HepG2 (cell line): ENCODE results near the gene METTL14. TPM values are rescaled to one million over a fixed set of nuclear protein-coding genes. Genes with fewer than 3 reads are reported as not detected.

Experiments
- DMAP1 ChIP-seq: IDR thresholded peaks from 2 replicates; pipeline ENCODE4 v1.6.1; 2016
- FOSL1 ChIP-seq: sonication (generic); formaldehyde crosslinking; IDR thresholded peaks from 2 replicates; pipeline ENCODE4 v1.9.0; 2021; ENCODE audit warnings: missing genetic modification reagents, borderline replicate concordance
- GTF3A ChIP-seq: sonication (generic); formaldehyde crosslinking; conservative IDR thresholded peaks from 2 replicates; pipeline ENCODE4 v1.4.0; 2020; ENCODE audit warnings: mild to moderate bottlenecking, missing genetic modification reagents
- HMGA1 ChIP-seq: sonication (generic); formaldehyde crosslinking; conservative IDR thresholded peaks from 2 replicates; pipeline ENCODE4 v1.4.0; 2020; ENCODE audit warnings: missing genetic modification reagents
- MEIS1 ChIP-seq: sonication (generic); formaldehyde crosslinking; IDR thresholded peaks from 2 replicates; pipeline ENCODE4 v1.9.0; 2021; ENCODE audit warnings: mild to moderate bottlenecking, missing genetic modification reagents, moderate library complexity, borderline replicate concordance
- MLXIP ChIP-seq: sonication (generic); formaldehyde crosslinking; IDR thresholded peaks from 2 replicates; pipeline ENCODE4 v1.9.0; 2021; ENCODE audit warnings: missing genetic modification reagents, borderline replicate concordance
- PATZ1 ChIP-seq: sonication (generic); formaldehyde crosslinking; IDR thresholded peaks from 2 replicates; pipeline ENCODE4 v1.4.0; 2020; ENCODE audit warnings: missing genetic modification reagents
- PAWR ChIP-seq: sonication (generic); formaldehyde crosslinking; IDR thresholded peaks from 2 replicates; pipeline ENCODE4 v1.4.0; 2020; ENCODE audit warnings: missing genetic modification reagents, mild to moderate bottlenecking, borderline replicate concordance
- RFXANK ChIP-seq: IDR thresholded peaks from 2 replicates; pipeline ENCODE4 v1.6.1; 2016
- SMYD3 ChIP-seq: sonication (generic); formaldehyde crosslinking; IDR thresholded peaks from 2 replicates; pipeline ENCODE4 v1.8.1; 2023; ENCODE audit warnings: mild to moderate bottlenecking, missing genetic modification reagents
- ZBTB20 ChIP-seq: sonication (generic); formaldehyde crosslinking; IDR thresholded peaks from 2 replicates; pipeline ENCODE4 v1.8.1; 2023; ENCODE audit warnings: missing genetic modification reagents, low read depth, mild to moderate bottlenecking, borderline replicate concordance
- ZKSCAN8 ChIP-seq: IDR thresholded peaks from 2 replicates; pipeline ENCODE4 v1.6.1; 2016; ENCODE audit warnings: borderline replicate concordance, missing genetic modification reagents, missing compliant biosample characterization
- ZMYM4 ChIP-seq: sonication (generic); formaldehyde crosslinking; IDR thresholded peaks from 2 replicates; pipeline ENCODE4 v1.8.1; 2023; ENCODE audit warnings: mild to moderate bottlenecking, missing genetic modification reagents
- ZNF563 ChIP-seq: sonication (generic); formaldehyde crosslinking; IDR thresholded peaks from 2 replicates; pipeline ENCODE4 v1.8.0; 2022; ENCODE audit warnings: mild to moderate bottlenecking, moderate library complexity, missing genetic modification reagents
- polyA plus RNA-seq, 8 experiments: library from polyadenylated mRNA; depleted of rRNA in 3 of 8; stranded (reverse) in 7 of 8; unstranded in 1 of 8; fragments of >200 nt; fragmentation: Illumina TruSeq in 4 of 8; extraction: Trizol in 4 of 8; gene quantifications; 2 replicates each; pipeline versions ENCODE4 v1.2.1 to v1.2.3, GENCODE V29; 2011 to 2016; ENCODE audit warnings: low read depth in 4 of 8, missing spikeins in 1 of 8, mixed read lengths in 1 of 8; ENCODE audit not compliant: insufficient read depth in 1 of 8
- total RNA-seq, 5 experiments: library from RNA; depleted of rRNA; stranded (reverse); fragments of >200 nt; fragmentation: Illumina TruSeq; extraction: Trizol; gene quantifications; 2 replicates each; pipeline ENCODE4 v1.2.3, GENCODE V29; 2016; ENCODE audit warnings: low read depth in 1 of 5
- TF ChIP-seq, protein P1 (sequence below): sonication (generic); formaldehyde crosslinking; IDR thresholded peaks from 2 replicates; pipeline ENCODE4 v1.4.0; 2020; ENCODE audit warnings: mild to moderate bottlenecking, low read depth, missing genetic modification reagents
- TF ChIP-seq, protein P2 (sequence below): sonication (generic); formaldehyde crosslinking; IDR thresholded peaks from 2 replicates; pipeline ENCODE4 v1.4.0; 2020; ENCODE audit warnings: missing genetic modification reagents, borderline replicate concordance
- TF ChIP-seq, protein P3 (sequence below): sonication (generic); formaldehyde crosslinking; conservative IDR thresholded peaks from 2 replicates; pipeline ENCODE4 v1.4.0; 2020; ENCODE audit warnings: missing genetic modification reagents

Gene METTL14
- total and polyA plus RNA-seq, 2 of the 13 experiments (the other 11 are each of a cell fraction or from before 2014, with no cell fraction given): 11.6 to 44.9 TPM

- TF ChIP-seq GTF3A: no peak
- no peak for TF ChIP-seq SMYD3 (CRISPR knock-in tag)
- TF ChIP-seq RFXANK: no peak
- TF ChIP-seq ZKSCAN8 (CRISPR knock-in tag): 0 out of 2 replicates have a peak, but pooled peaks have one; percentile 33
- no peak; the same call in 1 of the 2 replicates for TF ChIP-seq HMGA1 (CRISPR knock-in tag)
- peak; percentile 78 for TF ChIP-seq ZMYM4
- 0 out of 2 replicates have a peak, but pooled peaks have one; percentile 18 for TF ChIP-seq PATZ1
- TF ChIP-seq MEIS1 (CRISPR knock-in tag): no peak
- TF ChIP-seq MLXIP (CRISPR knock-in tag): no peak
- no peak; the same call in 1 of the 2 replicates for TF ChIP-seq FOSL1 (CRISPR knock-in tag)
- TF ChIP-seq ZBTB20 (CRISPR knock-in tag): no peak
- no peak for TF ChIP-seq PAWR (CRISPR knock-in tag)
- TF ChIP-seq ZNF563 (CRISPR knock-in tag): peak; percentile 79; the same call in 1 of the 2 replicates
- TF ChIP-seq, protein P1, sequence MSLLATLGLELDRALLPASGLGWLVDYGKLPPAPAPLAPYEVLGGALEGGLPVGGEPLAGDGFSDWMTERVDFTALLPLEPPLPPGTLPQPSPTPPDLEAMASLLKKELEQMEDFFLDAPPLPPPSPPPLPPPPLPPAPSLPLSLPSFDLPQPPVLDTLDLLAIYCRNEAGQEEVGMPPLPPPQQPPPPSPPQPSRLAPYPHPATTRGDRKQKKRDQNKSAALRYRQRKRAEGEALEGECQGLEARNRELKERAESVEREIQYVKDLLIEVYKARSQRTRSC (CRISPR knock-in tag): no peak
- peak; percentile 80; the same call in 1 of the 2 replicates for TF ChIP-seq DMAP1 (CRISPR knock-in tag)
- TF ChIP-seq, protein P2, sequence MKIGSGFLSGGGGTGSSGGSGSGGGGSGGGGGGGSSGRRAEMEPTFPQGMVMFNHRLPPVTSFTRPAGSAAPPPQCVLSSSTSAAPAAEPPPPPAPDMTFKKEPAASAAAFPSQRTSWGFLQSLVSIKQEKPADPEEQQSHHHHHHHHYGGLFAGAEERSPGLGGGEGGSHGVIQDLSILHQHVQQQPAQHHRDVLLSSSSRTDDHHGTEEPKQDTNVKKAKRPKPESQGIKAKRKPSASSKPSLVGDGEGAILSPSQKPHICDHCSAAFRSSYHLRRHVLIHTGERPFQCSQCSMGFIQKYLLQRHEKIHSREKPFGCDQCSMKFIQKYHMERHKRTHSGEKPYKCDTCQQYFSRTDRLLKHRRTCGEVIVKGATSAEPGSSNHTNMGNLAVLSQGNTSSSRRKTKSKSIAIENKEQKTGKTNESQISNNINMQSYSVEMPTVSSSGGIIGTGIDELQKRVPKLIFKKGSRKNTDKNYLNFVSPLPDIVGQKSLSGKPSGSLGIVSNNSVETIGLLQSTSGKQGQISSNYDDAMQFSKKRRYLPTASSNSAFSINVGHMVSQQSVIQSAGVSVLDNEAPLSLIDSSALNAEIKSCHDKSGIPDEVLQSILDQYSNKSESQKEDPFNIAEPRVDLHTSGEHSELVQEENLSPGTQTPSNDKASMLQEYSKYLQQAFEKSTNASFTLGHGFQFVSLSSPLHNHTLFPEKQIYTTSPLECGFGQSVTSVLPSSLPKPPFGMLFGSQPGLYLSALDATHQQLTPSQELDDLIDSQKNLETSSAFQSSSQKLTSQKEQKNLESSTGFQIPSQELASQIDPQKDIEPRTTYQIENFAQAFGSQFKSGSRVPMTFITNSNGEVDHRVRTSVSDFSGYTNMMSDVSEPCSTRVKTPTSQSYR: no peak
- TF ChIP-seq, protein P3, sequence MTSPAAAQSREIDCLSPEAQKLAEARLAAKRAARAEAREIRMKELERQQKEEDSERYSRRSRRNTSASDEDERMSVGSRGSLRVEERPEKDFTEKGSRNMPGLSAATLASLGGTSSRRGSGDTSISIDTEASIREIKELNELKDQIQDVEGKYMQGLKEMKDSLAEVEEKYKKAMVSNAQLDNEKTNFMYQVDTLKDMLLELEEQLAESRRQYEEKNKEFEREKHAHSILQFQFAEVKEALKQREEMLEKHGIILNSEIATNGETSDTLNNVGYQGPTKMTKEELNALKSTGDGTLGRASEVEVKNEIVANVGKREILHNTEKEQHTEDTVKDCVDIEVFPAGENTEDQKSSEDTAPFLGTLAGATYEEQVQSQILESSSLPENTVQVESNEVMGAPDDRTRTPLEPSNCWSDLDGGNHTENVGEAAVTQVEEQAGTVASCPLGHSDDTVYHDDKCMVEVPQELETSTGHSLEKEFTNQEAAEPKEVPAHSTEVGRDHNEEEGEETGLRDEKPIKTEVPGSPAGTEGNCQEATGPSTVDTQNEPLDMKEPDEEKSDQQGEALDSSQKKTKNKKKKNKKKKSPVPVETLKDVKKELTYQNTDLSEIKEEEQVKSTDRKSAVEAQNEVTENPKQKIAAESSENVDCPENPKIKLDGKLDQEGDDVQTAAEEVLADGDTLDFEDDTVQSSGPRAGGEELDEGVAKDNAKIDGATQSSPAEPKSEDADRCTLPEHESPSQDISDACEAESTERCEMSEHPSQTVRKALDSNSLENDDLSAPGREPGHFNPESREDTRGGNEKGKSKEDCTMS (CRISPR knock-in tag): no peak
Measured at GRCh38 chr4:118684873-118685811, at the start of gene METTL14 (continued).
